ENCODE results near the gene PROC.
"Not testable (repeated sequence)": the region's sequence is repeated elsewhere in the genome, so short reads cannot be mapped to it uniquely, and the experiment has no call there.

The PROC gene

DNA sequence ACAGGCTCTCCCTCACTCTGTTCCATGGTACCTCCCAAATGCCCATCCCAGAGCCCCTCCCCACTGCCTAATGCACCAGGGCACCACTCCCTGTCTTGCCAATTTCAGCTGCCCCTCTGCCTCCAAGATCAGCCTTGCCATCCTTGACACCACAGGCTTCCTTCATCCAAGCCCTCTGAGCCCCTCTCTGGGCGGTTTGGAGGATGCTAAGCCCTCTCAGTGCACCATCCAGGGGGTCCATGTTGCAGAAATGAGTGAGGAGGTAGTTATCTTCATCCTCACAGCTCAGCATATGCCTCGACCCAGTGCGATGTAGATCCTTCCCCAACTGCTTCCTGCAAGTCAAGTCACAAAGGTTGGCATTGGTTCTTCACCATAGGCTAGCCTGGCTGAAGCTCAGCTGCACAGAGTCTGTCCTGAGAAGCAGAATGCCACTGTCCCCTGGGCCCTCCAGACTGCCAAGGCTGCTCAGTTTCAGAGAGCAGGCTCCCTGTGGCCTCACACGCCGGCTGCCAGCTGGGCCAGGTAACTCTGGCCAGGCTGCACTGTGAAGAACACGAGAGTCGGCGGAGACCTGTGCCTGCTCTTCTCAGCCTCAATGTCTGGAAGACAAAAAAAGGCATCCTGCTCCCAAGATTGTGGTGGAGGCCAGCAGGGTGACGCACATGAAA lies 20.5 kb upstream of the PROC start:
- no peak for DNase-seq

DNA sequence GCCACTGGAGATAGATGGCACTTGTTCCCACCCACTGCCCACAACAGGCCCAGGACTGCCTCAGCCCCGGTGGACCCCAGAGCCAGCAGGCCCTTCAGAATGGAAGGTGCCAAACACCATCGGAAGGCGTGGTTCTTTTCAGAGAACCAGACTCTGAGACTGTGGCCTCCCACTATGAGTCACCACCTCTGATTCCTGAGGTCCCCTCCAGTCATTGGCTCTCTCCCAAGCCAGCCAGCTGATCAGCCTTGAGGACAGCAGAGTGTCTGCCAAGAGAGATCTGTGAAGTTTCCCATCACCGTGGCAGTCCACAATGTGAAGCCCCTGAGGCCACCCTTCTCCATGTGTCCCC lies 20.0 kb upstream of the PROC start:
- DNase-seq: peak; percentile 78

- no peak for DNase-seq
Measured at GRCh38 chr2:127400533-127400896, 17.7 kb upstream of the PROC start.

- DNase-seq: no peak
Measured at GRCh38 chr2:127400897-127401756, 17.1 kb upstream of the PROC start.

- no peak for DNase-seq
Measured at GRCh38 chr2:127401757-127402695, 16.2 kb upstream of the PROC start.

DNA sequence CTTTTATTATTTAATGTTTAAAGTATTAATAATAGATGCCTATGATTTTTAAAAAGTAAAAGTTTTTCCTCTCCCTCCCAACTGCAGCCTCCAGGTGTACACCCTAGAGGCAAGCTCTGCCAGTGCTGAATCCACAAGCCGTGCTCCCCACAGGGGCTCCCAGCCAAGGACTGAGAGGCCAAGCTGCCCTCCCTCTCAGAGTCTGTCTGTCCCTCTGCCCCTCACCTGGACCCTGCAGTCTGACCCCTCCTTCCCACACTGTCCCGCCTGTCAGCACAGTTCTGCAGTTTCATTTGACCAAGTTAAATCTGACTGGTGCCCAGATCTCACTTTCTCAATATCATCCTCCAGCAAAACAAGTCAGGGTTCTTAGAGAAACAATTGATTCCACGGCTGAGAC lies 14.8 kb upstream of the PROC start:
- no peak for DNase-seq

GRCh38 chr2:127404466-127405254 lies 13.6 kb upstream of the PROC start:
- no peak for DNase-seq

GRCh38 chr2:127405255-127405610 lies 13.0 kb upstream of the PROC start:
- no peak for DNase-seq

DNA sequence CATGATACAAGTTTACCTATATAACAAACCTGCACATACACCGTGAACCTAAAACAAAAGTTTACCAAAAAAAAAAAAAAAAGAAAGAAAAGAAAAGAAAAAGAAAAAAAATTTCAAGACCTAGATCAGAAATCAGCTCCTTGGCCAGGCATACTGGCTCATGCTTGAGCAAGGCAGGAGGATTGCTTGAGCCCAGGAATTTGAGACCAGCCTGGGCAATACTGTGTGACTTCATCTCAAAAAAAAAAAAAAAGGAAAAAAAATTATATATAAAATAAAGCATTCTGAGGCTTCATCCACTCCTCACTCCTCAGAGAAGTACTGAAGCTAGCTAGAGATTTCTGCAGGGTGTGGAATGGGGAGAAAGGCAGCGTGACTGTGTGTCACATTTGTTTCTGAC lies 11.8 kb upstream of the PROC start:
- DNase-seq: no peak

GRCh38 chr2:127407091-127407490 lies 11.1 kb upstream of the PROC start:
- no peak for DNase-seq

DNA sequence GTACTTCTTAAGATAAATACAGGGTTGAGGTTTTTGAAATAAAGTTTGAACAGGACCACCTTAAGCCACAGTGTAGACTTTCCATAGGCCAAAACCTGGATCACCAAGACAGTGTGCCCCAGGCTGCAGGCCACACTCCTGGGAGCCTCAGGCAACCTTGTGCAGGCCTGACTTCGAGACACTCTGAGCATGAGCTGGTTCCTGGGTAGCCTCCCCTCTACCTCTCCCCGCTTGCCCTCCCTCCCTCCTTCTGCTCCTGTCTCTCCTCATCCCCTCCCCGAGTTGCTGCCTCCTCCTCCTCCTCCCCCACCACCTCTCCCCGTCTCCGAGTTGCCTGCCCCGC lies 10.6 kb upstream of the PROC start:
- no peak for DNase-seq

- peak; percentile 97 for DNase-seq
Measured at GRCh38 chr2:127408004-127408806, 10.0 kb upstream of the PROC start.

DNA sequence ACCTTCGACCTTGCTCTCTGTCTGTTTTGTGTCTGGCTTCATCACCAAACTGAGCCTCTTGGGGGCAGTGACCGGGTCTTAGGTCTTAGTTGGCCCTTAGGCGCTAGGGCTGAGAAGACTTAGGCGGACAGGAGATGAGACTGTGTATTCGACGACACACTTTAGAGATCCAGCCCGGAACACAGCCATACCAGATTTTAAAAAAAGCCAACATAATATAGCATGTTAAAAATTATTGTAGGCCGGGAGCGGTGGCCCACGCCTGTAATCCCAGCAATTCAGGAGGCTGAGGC lies 9.5 kb upstream of the PROC start:
- DNase-seq: no peak

GRCh38 chr2:127409716-127410115 lies 8.5 kb upstream of the PROC start:
- DNase-seq: not testable (repeated sequence)

DNA sequence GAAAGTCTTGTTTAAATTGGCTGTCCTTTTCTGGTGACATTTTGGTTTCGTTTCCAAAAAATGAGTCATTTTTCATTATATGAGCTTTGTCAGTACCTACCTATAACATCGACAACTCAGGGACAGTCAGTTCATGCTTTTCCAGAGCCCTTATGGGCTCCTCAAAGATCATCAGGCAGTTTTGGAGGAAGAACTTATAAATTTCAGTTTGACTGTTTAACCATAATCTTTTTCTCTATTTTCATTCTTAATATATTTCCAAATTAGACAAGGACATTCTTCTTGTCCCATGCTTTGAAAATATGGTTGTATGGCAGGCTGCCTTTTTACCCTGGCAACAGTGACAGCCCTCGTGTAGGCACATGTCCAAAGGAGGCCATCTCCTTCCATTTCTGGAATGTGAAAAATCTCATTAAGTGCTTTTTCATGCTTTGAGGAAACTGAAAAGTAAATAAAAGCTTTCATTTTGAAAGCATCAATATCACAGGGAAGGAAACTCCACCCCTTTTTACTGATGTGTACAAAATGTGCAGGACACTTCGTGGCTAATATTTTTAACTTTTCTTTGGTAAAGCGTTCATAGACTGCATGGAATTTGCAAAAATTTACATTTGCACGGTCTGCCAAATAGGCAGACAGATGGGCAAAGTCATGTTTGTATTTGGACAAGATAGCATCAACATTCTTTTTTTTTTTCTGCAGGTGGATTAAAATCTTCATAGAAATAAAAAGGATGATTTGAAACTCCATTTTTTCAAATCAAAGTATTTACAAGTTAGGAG lies 7.2 kb upstream of the PROC start:
- no peak for DNase-seq

- no peak for DNase-seq
Measured at GRCh38 chr2:127411653-127412369, 6.4 kb upstream of the PROC start.

DNA sequence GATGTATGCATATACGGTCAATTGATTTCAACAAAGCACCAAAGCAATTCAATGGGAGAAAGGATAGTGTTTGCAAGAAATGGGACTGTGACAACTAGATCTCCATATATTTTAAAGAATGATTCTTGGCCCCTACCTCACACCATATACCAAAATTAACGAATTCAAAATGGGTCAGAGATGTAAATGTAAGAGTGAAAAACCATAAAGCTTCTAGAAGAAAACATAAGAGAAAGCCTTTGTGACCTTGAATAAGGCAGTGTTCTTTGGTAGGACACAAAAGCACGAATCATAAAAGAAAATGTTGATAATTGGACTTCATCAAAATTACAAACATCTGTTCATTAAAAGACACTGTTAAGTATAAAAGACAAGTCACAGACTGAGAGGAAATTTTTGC lies 5.0 kb upstream of the PROC start:
- no peak for DNase-seq

DNA sequence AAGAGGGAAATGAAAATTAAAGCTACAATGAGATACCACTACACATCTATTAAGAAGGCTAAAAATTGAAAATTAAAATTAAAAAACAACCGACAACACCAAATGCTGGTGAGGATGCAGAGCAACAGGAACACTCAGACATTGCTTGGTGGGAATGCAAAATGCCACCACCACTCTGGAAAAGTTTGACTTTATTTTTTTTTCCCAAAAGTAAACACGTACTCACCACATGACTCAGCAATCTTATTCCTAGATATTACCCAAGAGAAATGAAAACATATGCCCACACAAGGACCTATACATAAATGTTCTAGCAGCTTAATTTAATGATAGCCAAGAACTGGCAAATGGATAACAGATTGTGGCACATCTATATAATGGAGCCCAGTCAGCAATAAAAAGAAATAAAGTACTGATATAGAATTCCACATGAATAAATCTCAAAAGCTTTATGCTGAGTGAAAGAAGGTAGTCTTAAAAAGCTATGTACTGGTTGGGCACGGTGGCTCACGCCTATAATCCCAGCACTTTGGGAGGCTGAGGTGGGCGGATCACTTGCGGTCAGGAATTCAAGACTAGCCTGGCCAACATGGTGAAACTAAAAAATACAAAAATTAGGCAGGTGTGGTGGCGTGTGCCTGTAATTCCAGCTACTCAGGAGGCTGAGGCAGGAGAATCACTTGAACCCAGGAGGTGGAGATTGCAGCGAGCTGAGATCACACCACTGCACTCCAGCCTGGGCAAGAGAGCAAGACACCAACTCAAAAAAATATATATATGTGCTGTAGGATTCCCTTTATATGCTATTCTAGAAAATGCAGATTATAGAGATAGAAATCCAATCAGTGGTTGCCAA lies 4.2 kb upstream of the PROC start:
- DNase-seq: no peak
